Measurements from ENCODE around the gene HOXD13. TPM values are rescaled to one million over a fixed set of nuclear protein-coding genes. Genes with fewer than 3 reads are reported as not detected.

The HOXD13 gene
- total RNA-seq, 1 donor from 2014 or later = not detected

DNA sequence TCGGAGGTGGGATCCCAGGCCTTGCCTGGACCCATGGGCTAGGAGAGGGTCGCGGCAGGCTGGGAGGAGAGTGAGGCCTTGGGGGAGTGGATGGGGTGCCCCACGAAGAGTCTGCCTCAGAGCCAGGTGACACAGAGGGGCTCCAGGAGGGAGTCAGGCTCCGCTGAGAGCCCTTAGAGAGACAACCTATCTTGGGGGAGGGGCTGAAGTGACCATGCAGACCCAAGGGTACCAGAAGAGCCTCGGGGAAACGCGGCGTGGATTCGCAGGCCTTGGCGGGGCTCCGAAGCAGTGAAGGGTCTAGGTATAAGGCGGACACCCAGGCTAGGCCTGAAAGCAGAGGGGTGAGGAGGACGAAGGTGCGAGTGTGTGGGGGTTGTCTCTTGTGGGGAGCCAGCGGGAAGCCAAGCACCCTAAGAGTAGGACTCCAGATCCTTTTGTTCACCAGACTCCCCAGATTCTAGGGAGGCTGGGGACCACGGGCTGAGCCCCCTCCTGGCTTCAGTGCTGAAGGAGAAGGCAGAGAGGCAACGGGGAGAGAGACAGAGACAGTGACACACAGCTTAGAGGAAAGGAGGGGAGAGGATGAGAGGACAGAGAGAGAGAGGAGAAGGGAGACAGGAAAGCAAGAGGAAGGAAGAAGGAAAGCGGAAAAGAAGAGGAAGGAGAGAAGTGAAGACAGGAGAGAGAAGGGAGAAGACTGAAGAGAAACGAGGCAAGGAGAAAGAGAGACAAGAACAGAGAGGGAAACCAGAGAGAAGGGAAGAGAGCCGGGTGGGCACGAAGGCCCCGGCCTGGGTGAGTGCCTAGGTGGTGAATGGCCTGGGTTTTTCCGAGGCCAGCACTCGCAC is 13.4 kb downstream of the HOXD13 start:
- TF ChIP-seq, protein P1, sequence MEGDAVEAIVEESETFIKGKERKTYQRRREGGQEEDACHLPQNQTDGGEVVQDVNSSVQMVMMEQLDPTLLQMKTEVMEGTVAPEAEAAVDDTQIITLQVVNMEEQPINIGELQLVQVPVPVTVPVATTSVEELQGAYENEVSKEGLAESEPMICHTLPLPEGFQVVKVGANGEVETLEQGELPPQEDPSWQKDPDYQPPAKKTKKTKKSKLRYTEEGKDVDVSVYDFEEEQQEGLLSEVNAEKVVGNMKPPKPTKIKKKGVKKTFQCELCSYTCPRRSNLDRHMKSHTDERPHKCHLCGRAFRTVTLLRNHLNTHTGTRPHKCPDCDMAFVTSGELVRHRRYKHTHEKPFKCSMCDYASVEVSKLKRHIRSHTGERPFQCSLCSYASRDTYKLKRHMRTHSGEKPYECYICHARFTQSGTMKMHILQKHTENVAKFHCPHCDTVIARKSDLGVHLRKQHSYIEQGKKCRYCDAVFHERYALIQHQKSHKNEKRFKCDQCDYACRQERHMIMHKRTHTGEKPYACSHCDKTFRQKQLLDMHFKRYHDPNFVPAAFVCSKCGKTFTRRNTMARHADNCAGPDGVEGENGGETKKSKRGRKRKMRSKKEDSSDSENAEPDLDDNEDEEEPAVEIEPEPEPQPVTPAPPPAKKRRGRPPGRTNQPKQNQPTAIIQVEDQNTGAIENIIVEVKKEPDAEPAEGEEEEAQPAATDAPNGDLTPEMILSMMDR (IDR thresholded peaks at IDR 0.05; ENCODE audit: borderline replicate concordance) = no peak
- peaks cover 99% of the 10 kb centered on the region for H3K27me3 ChIP-seq (ENCODE audit: low read depth)
- H3K4me1 ChIP-seq = peaks cover 44% of the 10 kb centered on the region

DNA sequence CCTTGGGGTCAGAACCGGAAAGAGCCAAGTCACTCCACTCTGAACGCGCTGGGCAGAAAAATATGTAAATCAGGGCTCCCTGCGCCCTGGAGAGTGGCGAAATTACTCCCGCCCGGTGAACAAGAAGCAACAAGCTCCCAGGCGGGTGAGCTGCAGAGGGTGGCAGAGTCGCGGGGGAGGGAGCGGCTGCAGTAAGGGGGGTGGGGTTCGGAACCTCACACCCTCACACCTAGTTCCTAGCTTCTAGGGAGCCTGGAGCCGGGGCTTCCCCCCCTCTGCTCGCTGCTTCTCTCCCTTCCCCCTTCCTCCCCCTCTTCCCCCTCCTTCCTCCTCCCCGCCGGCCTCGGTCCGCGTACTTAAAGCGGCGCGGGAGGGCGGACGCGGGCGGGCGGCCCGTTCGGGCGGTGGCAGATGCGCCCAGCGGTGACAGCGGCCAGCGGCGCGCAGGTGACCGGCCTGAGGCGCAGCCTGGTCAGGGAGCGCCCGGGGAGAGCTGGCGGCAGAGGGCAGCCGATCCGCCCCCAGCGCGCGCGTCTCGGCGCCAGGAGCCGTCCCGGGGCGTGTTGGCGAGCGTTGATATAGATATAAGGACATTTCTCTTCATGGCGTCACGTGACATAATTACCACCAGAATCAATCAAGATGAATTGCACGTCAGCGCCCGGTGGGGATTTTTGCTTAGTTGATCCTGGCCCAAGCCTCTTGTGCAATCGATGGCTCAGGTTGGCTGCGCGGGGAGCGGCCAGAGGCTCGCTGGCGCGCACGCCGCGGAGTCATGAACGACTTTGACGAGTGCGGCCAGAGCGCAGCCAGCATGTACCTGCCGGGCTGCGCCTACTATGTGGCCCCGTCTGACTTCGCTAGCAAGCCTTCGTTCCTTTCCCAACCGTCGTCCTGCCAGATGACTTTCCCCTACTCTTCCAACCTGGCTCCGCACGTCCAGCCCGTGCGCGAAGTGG is 14.3 kb downstream of the HOXD13 start, which contains the start of gene HOXD11:
HOXD11 (plus strand) TSS at position 700 of the 959 bp plus-strand sequence; CDS start at position 776, 76 bp downstream.
- DNase-seq = no peak
- no peak within 1 kb of the TSS for H3K27ac ChIP-seq (replicated peaks)
- TF ChIP-seq, protein P1 (IDR thresholded peaks at IDR 0.05; ENCODE audit: borderline replicate concordance) = no peak
- H3K36me3 ChIP-seq = no peaks in the 10 kb centered on the region
- peaks cover 99% of the 10 kb centered on the region for H3K27me3 ChIP-seq (ENCODE audit: low read depth)
- peak within 1 kb of the TSS; percentile 46 for H3K4me3 ChIP-seq
- H3K4me1 ChIP-seq = peaks cover 44% of the 10 kb centered on the region
- intact Hi-C loops (cut with micrococcal nuclease) = no loop called here
- no peaks in the 10 kb centered on the region for H3K9me3 ChIP-seq (replicated peaks)

More for the DNA sequence above, 13.4 kb downstream of the HOXD13 start:
- Histone ChIP-seq H3K4me3 (no peak overlapping the region), H3K27ac (replicated peaks) (no peak overlapping the region), H3K9me3 (replicated peaks) (no peaks in the 10 kb centered on the region), H3K36me3 (no peaks in the 10 kb centered on the region)
- DNase-seq = no peak
- intact Hi-C loops (cut with micrococcal nuclease) = no loop called here

DNA sequence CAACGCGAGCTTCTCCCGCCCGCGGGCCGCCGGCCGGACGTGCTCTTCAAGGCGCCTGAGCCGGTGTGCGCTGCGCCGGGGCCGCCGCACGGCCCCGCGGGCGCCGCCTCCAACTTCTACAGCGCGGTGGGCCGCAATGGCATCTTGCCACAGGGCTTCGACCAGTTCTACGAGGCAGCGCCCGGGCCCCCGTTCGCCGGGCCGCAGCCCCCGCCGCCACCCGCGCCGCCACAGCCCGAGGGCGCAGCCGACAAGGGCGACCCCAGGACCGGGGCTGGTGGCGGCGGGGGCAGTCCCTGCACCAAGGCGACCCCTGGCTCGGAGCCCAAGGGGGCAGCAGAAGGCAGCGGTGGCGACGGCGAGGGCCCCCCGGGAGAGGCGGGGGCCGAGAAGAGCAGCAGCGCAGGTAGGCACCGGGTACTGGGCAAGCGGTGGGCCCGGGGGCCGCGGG is 15.2 kb downstream of the HOXD13 start:
- Histone ChIP-seq H3K4me1 (peaks cover 44% of the 10 kb centered on the region), H3K27ac (replicated peaks) (no peak overlapping the region)
- TF ChIP-seq, protein P1 (IDR thresholded peaks at IDR 0.05; ENCODE audit: borderline replicate concordance) = no peak

DNA sequence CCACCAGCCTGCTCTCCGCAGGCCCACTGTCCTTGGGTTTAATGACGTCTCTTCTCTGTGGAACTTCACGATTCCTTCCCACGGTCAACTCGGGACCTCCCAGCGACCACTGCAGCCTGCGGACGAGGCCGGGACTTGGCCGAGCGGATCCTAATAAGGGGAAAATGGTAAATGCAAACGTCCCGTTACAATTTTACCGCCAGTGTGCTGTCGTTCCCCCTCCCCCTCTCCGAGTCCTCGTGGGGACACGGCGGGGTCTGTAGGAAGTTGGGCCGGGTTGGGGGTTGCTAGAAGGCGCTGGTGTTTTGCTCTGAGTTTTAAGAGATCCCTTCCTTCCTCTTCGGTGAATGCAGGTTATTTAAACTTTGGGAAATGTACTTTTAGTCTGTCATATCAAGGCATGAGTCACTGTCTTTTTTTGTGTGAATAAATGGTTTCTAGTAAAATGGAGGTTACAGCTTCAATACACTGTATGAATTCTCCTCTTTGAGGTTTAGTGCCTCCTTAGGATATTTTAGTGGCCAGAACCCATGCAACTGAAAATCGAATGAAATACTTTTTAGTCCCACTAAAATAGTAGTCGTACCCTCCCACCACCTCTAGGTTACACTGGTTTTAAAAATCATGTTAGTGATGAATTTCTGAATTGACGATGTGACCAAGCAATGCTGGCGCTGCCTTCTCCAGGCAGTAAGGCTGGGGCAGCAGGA is 16.8 kb downstream of the HOXD13 start:
- no peaks in the 10 kb centered on the region for H3K36me3 ChIP-seq
- peaks cover 37% of the 10 kb centered on the region for H3K4me1 ChIP-seq
- no peaks in the 10 kb centered on the region for H3K9me3 ChIP-seq (replicated peaks)
- peaks cover 99% of the 10 kb centered on the region for H3K27me3 ChIP-seq (ENCODE audit: low read depth)
- TF ChIP-seq, protein P1 (IDR thresholded peaks at IDR 0.05; ENCODE audit: borderline replicate concordance) = no peak
- no peak for DNase-seq
- no peak overlapping the region for H3K27ac ChIP-seq (replicated peaks)
- no peak overlapping the region for H3K4me3 ChIP-seq
- intact Hi-C loops (cut with micrococcal nuclease) = no loop called here

More for the DNA sequence above, 15.2 kb downstream of the HOXD13 start:
- peaks cover 99% of the 10 kb centered on the region for H3K27me3 ChIP-seq (ENCODE audit: low read depth)
- H3K4me3 ChIP-seq = no peak overlapping the region
- DNase-seq = no peak
- H3K36me3 ChIP-seq = no peaks in the 10 kb centered on the region
- intact Hi-C loops (cut with micrococcal nuclease) = no loop called here
- H3K9me3 ChIP-seq (replicated peaks) = no peaks in the 10 kb centered on the region

DNA sequence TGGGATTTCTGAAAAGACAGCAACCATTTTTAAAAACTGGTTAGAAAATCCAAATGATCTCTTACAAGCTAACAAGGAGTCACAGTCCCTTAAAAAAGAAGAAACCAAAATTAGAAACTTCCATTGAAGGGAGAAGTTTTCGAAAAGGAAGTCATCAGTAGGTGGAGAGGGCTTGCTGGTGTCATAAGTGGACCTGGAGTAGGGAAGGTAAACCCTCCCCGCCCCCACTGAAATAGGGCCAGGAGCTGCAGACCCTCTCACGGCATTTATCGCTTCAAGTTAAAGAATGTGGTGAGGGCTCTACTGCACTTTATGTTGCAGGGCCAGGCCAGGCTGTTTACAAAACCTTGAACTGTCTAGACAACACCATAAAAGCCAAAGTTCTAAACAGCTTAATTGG is 17.4 kb downstream of the HOXD13 start:
- no peaks in the 10 kb centered on the region for H3K9me3 ChIP-seq (replicated peaks)
- no peak overlapping the region for H3K27ac ChIP-seq (replicated peaks)
- H3K27me3 ChIP-seq (ENCODE audit: low read depth) = peaks cover 99% of the 10 kb centered on the region
- TF ChIP-seq, protein P1 (IDR thresholded peaks at IDR 0.05; ENCODE audit: borderline replicate concordance) = no peak
- intact Hi-C loops (cut with micrococcal nuclease) = no loop called here
- DNase-seq = no peak
- no peaks in the 10 kb centered on the region for H3K36me3 ChIP-seq
- H3K4me3 ChIP-seq = no peak overlapping the region
- peaks cover 31% of the 10 kb centered on the region for H3K4me1 ChIP-seq

Measured in left ventricle myocardium inferior (tissue), 1 donor.